ENCODE data around the gene MRPL11.

- TF ChIP-seq CTCF (IDR thresholded peaks at IDR 0.05; ENCODE audit: low read depth, low read length) = no peak
- no peak for TF ChIP-seq EZH2phosphoT487 (IDR thresholded peaks at IDR 0.05; ENCODE audit: low read depth)
Observed at GRCh38 chr11:66420671-66421476, 17.8 kb downstream of the MRPL11 start, which contains the start of gene NPAS4.
